Adrenal gland (tissue), 12 donors: ENCODE measurements around the gene CLEC19A. TPM values are rescaled to one million over a fixed set of nuclear protein-coding genes. Genes with fewer than 3 reads are reported as not detected.

Experiments
- DNase-seq, 7 donors: peaks; one replicate each; pipeline ENCODE4 v3.0.0-alpha.2; 2019 to 2020
- H3K27ac ChIP-seq, 5 donors: fragments of 200-600 bp; sonication (generic) in 4 of 5; 1 replicate in 3 of 5; 2 replicates in 2 of 5; pipeline versions ENCODE4 v1.5.1 to v1.8.0; 2016 to 2020; ENCODE audit warnings: mild to moderate bottlenecking in 1 of 5
- H3K27me3 ChIP-seq: fragments of 200-600 bp; 2 replicates; pipeline ENCODE4 v1.8.0; 2021
- H3K36me3 ChIP-seq, 2 donors: fragments of 200-600 bp; replicated peaks in 1 of 2; 1 replicate in 1 of 2; 2 replicates in 1 of 2; pipeline versions ENCODE4 v1.5.1 to v1.8.0; 2018 to 2022
- H3K4me1 ChIP-seq, 2 donors: fragments of 200-600 bp; replicated peaks in 1 of 2; 1 replicate in 1 of 2; 2 replicates in 1 of 2; pipeline versions ENCODE4 v1.5.1 to v1.8.0; 2018 to 2021
- H3K4me3 ChIP-seq, 4 donors: fragments of 200-600 bp; sonication (generic) in 3 of 4; one replicate each; pipeline ENCODE4 v1.5.1; 2016 to 2018
- H3K9me3 ChIP-seq, 3 donors: fragments of 200-600 bp; sonication (generic) in 1 of 3; replicated peaks in 1 of 3; 1 replicate in 2 of 3; 2 replicates in 1 of 3; pipeline versions ENCODE4 v1.5.1 to v1.8.0; 2016 to 2021
- POLR2A ChIP-seq, 2 donors: fragments of 450-650 bp; IDR thresholded peaks; one replicate each; pipeline ENCODE4 v1.6.1; 2017; ENCODE audit warnings: antibody characterized with exemption in 2 of 2, mild to moderate bottlenecking in 2 of 2, moderate library complexity in 1 of 2
- WGBS, 4 donors: extraction: QIAGEN DNeasy Blood & Tissue Kit in 2 of 4; methylation state at CpG; one replicate each; pipeline versions ENCODE4 v1.1.5 to v1.1.7; 2013 to 2017; 5-methylcytosine and 5-hydroxymethylcytosine counted together
- intact Hi-C, 2 donors: fragments of 100-400 bp; cut with DNase I; formaldehyde crosslinking; loops; one replicate each; pipeline versions ENCODE4 v1.14.1 to v1.15.0; 2022 to 2023
- polyA plus RNA-seq, 3 donors: library from polyadenylated mRNA; stranded (reverse); fragments of 200-250 nt in 2 of 3; fragments of 350-450 nt in 1 of 3; fragmentation: Illumina TruSeq in 1 of 3; extraction: RNeasy Lipid Tissue Mini Kit (QIAGEN cat#74804) in 1 of 3; gene quantifications; one replicate each; pipeline ENCODE4 v1.2.3, GENCODE V29; 2013 to 2014
- total RNA-seq, 9 donors: library from RNA; depleted of rRNA in 4 of 9; stranded (reverse); fragments of >200 nt in 4 of 9; fragments of 120-200 nt in 1 of 9; fragmentation: NEBNext Ultra II Directional in 1 of 9; extraction: Animal tissue kit (Norgen Biotek cat#: 25700) in 1 of 9; gene quantifications; one replicate each; pipeline versions ENCODE4 v1.1.0 to v1.2.4, GENCODE V29; 2013 to 2023
- TF ChIP-seq, protein P1 (sequence below), 6 experiments: fragments of 450-650 bp in 4 of 6; fragments of 200-600 bp in 2 of 6; sonication (generic) in 1 of 6; IDR thresholded peaks; 1 replicate in 5 of 6; 2 replicates in 1 of 6; pipeline versions ENCODE4 v1.5.1 to v1.8.0; 2016 to 2021; ENCODE audit warnings: antibody characterized with exemption in 6 of 6, mild to moderate bottlenecking in 2 of 6, moderate library complexity in 1 of 6
- donor health status: healthy with polysubstance abuse.
- donor health status: Bipolar disorder and iron deficiency.
- donor health status: DM: yes; HTN: yes; CAD: no.
- donor health status: DM: no; HTN: no; CAD: no.
- donor health status: DM: no; HTN: no; CAD: no.
- donor health status: DM: yes; HTN: yes; CAD: no.

CLEC19A gene
- total and polyA plus RNA-seq, 12 donors, result 0.06 TPM; not detected in 11

DNA sequence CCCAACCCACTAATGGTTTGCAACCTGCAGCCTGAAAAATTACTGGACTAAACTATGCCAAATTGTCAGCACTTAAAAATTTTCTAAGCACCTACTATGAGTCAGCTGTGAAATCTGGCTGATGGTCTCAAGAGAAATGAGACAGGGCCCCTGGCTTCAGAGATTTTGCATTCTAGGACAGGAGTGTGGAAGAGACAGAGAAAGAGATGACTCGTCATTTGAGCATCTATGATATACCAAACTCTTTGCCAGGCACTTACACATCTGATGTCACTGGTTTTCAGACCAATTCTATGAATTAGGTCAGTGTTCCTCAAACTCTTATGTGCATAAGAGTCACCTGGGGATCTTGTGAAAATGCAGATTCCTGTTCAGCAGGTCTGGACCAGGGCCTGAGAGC is 44.4 kb downstream of the CLEC19A start:
- DNase-seq, result no peak
- intact Hi-C loops, result no loop called here
- Histone ChIP-seq H3K9me3 (no peaks in the 10 kb centered on the region), H3K4me3 (no peak overlapping the region), H3K36me3 (no peaks in the 10 kb centered on the region), H3K27ac (peak overlapping the region in 3 of 5 donors; percentile 69 to 86 (median 83)), H3K4me1 (peaks cover 6 to 11% of the 10 kb centered on the region in 2 donors), H3K27me3 (no peaks in the 10 kb centered on the region)
- WGBS, 4 donors, result 90 to 100% (median 96%) methylated on average over 1 of the region's 1 CpG
- TF ChIP-seq, protein P1, sequence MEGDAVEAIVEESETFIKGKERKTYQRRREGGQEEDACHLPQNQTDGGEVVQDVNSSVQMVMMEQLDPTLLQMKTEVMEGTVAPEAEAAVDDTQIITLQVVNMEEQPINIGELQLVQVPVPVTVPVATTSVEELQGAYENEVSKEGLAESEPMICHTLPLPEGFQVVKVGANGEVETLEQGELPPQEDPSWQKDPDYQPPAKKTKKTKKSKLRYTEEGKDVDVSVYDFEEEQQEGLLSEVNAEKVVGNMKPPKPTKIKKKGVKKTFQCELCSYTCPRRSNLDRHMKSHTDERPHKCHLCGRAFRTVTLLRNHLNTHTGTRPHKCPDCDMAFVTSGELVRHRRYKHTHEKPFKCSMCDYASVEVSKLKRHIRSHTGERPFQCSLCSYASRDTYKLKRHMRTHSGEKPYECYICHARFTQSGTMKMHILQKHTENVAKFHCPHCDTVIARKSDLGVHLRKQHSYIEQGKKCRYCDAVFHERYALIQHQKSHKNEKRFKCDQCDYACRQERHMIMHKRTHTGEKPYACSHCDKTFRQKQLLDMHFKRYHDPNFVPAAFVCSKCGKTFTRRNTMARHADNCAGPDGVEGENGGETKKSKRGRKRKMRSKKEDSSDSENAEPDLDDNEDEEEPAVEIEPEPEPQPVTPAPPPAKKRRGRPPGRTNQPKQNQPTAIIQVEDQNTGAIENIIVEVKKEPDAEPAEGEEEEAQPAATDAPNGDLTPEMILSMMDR (IDR thresholded peaks at IDR 0.05), result no peak
- TF ChIP-seq POLR2A (IDR thresholded peaks at IDR 0.05), result no peak

DNA sequence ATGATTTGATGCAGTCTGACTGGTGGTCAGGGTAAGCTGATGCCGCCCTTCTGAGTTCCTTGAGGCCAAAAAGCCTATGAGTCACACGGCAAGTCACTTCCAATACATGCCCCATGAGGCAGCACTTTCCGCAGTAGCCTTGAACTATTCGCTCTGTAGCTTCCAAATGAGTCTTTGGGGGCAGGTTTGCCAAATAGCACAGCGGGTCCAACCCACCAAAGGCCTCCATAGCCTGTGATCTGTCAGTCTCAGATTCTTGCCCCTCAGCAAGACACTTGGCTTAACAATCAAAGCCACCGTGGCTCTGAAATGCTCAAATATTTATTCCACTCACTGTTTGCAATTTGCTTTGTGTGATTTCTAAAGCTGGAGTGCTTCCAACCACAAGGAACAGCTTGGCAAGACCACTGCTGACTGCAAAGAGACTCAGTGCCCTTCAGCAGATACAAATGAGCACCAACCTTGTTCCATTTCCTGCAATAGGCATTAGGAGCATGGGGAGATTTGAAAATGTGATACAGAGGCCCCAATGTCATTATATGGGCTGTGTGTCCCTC is 45.4 kb downstream of the CLEC19A start:
- WGBS, 4 donors, result 34 to 37% (median 36%) methylated on average over 3 to 6 of the region's 6 CpGs
- no peaks in the 10 kb centered on the region for H3K9me3 ChIP-seq
- peak overlapping the region; percentile 55 to 86 (median 69) for H3K27ac ChIP-seq
- no peaks in the 10 kb centered on the region for H3K36me3 ChIP-seq
- DNase-seq, result peak; percentile 65 to 92 (median 89)
- intact Hi-C loops, result no loop called here
- no peak overlapping the region for H3K4me3 ChIP-seq
- peaks cover 6 to 11% of the 10 kb centered on the region in 2 donors for H3K4me1 ChIP-seq
- TF ChIP-seq, protein P1 (IDR thresholded peaks at IDR 0.05), result peak in 4 of 6 experiments; percentile 2 to 28 (median 10)
- peak in 1 of 2 donors; percentile 19 for TF ChIP-seq POLR2A (IDR thresholded peaks at IDR 0.05)
- no peaks in the 10 kb centered on the region for H3K27me3 ChIP-seq

DNA sequence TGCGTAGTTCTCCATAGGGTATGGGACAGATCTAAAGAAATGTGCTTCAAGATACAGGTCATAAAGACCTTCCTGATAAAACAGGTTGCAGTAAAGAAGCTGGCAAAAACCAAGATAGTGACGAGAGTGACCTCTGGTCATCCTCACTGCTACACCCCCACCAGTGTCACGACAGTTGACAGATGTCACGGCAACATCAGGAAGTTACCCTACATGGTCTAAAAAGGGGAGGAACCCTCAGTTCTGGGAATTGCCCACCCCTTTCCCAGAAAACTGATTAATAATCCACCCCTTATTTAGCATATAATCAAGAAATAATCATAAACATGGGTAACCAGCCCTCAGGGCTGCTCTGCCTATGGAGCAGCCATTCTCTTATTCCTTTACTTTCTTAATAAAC is 46.3 kb downstream of the CLEC19A start:
- TF ChIP-seq, protein P1 (IDR thresholded peaks at IDR 0.05), result no peak
- no peak for TF ChIP-seq POLR2A (IDR thresholded peaks at IDR 0.05)
- H3K36me3 ChIP-seq, result no peaks in the 10 kb centered on the region
- intact Hi-C loops, result no loop called here
- no peaks in the 10 kb centered on the region for H3K27me3 ChIP-seq
- WGBS, 4 donors, result 72 to 77% (median 75%) methylated on average over 4 of the region's 4 CpGs
- no peaks in the 10 kb centered on the region for H3K9me3 ChIP-seq
- DNase-seq, result no peak
- H3K27ac ChIP-seq, result peak overlapping the region in 4 of 5 donors; percentile 55 to 86 (median 76)
- peaks cover 6 to 11% of the 10 kb centered on the region in 2 donors for H3K4me1 ChIP-seq
- no peak overlapping the region for H3K4me3 ChIP-seq

DNA sequence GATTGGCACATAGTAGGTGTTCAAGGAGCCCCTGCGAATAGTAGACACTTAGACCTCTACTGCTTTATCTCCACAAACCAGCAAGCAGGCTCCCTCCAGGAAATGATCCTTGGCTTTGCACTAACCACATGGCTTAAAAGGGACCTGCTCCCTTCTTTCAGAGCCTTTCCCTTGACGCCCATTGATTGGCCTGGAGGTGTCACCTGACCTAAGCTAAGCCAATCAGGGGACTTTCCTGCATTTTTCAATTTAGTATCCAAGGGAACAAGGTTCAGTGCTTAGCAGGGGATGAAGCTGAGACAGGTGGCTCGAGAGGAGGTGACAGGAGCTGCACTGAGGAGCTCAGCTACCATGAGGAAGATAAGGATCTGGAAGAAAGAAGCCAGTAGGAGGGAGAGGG is 52.8 kb downstream of the CLEC19A start:
- intact Hi-C loops, result no loop called here
- 72 to 76% (median 75%) methylated on average over 3 of the region's 3 CpGs for WGBS, 4 donors
- no peaks in the 10 kb centered on the region for H3K27me3 ChIP-seq
- no peaks in the 10 kb centered on the region for H3K36me3 ChIP-seq
- no peak overlapping the region for H3K27ac ChIP-seq
- no peak for DNase-seq
- no peaks in the 10 kb centered on the region for H3K9me3 ChIP-seq
- no peak for TF ChIP-seq POLR2A (IDR thresholded peaks at IDR 0.05)
- TF ChIP-seq, protein P1 (IDR thresholded peaks at IDR 0.05), result no peak
- H3K4me3 ChIP-seq, result no peak overlapping the region
- no peaks in the 10 kb centered on the region for H3K4me1 ChIP-seq
